ENCODE results near the gene PROKR2.

DNA sequence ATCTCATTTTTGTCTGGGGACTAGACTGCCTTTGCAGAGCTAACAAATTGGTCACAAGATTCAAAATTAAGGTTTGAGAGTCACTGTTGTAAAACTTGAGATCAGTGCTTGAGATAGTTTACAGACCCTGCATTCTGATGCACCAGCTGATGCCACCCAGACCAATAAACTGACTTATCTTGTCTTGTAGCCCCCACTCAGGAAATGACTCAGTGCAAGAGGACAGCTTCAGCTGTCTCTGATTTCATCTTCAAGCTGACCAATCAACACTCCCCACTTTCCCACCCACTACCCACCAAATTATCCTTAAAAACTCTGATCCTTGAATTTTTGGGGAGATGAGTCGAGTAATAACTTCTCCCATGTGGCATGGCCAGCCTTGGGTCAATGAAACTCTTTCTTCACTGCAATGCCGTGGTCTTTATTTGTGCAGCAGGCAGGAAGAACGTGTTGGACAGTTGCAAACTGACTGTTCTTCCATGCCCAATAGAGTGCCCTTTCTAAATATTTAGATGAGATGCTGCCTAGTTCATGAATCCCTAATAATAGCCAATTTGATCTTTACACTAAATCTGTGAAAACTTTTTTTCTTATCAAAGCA is 48.3 kb upstream of the PROKR2 start:
- TF ChIP-seq, protein P1, sequence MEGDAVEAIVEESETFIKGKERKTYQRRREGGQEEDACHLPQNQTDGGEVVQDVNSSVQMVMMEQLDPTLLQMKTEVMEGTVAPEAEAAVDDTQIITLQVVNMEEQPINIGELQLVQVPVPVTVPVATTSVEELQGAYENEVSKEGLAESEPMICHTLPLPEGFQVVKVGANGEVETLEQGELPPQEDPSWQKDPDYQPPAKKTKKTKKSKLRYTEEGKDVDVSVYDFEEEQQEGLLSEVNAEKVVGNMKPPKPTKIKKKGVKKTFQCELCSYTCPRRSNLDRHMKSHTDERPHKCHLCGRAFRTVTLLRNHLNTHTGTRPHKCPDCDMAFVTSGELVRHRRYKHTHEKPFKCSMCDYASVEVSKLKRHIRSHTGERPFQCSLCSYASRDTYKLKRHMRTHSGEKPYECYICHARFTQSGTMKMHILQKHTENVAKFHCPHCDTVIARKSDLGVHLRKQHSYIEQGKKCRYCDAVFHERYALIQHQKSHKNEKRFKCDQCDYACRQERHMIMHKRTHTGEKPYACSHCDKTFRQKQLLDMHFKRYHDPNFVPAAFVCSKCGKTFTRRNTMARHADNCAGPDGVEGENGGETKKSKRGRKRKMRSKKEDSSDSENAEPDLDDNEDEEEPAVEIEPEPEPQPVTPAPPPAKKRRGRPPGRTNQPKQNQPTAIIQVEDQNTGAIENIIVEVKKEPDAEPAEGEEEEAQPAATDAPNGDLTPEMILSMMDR (IDR thresholded peaks at IDR 0.05; ENCODE audit: insufficient read depth, low read length), result no peak
- TF ChIP-seq POLR2AphosphoS5 (IDR thresholded peaks at IDR 0.05; ENCODE audit: low read depth), result no peak
